ENCODE data around the gene CANT1. TPM values are rescaled to one million over a fixed set of nuclear protein-coding genes. Genes with fewer than 3 reads are reported as not detected.

The CANT1 gene
- total RNA-seq, 2 donors from 2014 or later = 247 to 390 TPM

DNA sequence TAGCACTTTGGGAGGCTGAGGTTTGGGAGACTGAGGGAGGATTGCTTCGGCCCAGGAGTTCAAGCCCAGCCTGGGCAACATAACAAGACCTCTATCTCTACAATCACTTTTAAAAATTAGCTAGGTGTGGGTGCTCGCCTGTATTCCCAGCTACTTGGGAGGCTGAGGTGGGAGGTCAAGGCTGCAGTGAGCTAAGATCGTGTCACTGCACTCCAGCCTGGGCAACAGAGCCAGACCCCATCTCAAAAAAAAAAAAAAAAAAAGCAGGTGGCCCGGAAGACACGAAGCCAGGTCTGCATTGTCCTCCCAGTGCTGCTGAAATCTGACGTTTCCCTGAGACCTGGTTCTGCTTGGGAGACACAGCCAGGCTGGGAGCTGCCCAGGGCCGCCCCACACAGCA is 65.5 kb downstream of the CANT1 start:
- H3K27me3 ChIP-seq = no peaks in the 10 kb centered on the region
- H3K9me3 ChIP-seq = no peaks in the 10 kb centered on the region
- H3K27ac ChIP-seq = no peak overlapping the region
- H3K4me3 ChIP-seq = no peak overlapping the region
- no peak overlapping the region for H3K9ac ChIP-seq (ENCODE audit: low read depth in 2 of 2, low read length in 2 of 2)
- TF ChIP-seq, protein P1, sequence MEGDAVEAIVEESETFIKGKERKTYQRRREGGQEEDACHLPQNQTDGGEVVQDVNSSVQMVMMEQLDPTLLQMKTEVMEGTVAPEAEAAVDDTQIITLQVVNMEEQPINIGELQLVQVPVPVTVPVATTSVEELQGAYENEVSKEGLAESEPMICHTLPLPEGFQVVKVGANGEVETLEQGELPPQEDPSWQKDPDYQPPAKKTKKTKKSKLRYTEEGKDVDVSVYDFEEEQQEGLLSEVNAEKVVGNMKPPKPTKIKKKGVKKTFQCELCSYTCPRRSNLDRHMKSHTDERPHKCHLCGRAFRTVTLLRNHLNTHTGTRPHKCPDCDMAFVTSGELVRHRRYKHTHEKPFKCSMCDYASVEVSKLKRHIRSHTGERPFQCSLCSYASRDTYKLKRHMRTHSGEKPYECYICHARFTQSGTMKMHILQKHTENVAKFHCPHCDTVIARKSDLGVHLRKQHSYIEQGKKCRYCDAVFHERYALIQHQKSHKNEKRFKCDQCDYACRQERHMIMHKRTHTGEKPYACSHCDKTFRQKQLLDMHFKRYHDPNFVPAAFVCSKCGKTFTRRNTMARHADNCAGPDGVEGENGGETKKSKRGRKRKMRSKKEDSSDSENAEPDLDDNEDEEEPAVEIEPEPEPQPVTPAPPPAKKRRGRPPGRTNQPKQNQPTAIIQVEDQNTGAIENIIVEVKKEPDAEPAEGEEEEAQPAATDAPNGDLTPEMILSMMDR (IDR thresholded peaks at IDR 0.05) = no peak
- intact Hi-C loops (cut with DNase I) = no loop called here
- H3K4me1 ChIP-seq = peaks cover 3% of the 10 kb centered on the region
- no peak for DNase-seq
- no peaks in the 10 kb centered on the region for H3K36me3 ChIP-seq

Other genes starting within 250 kb of the CANT1 start
- gene CYTH1, start 227.5 kb downstream of the CANT1 start, total RNA-seq = 10 to 100 TPM; 54.6 to 68.9 TPM
- gene USP36, start 168.9 kb downstream of the CANT1 start, total RNA-seq = 10 to 100 TPM; 27.4 to 32.6 TPM
- under 1 TPM; 0.72 to 0.82 TPM for gene CEP295NL, start 106.6 kb downstream of the CANT1 start, total RNA-seq
- 10 to 100 TPM; 42.8 to 86.1 TPM for gene TIMP2, start 84.4 kb downstream of the CANT1 start, total RNA-seq
- 100 to 1,000 TPM; 635 to 674 TPM for gene LGALS3BP, start 29.8 kb downstream of the CANT1 start, total RNA-seq
- gene C1QTNF1, start 14.4 kb upstream of the CANT1 start, total RNA-seq = 10 to 100 TPM; 10.4 to 12.1 TPM
- 100 to 1,000 TPM in 1 of 2 donors, 10 to 100 TPM in 1; 53.4 to 111 TPM for gene ENGASE, start 65.1 kb upstream of the CANT1 start, total RNA-seq